OCI-LY7 (cell line): ENCODE measurements around the gene ARHGAP42.

Source experiments
- CTCF ChIP-seq: fragments of 200-600 bp; sonication (generic); conservative IDR thresholded peaks from 2 replicates; pipeline ENCODE4 v1.5.1; 2014; ENCODE audit warnings: mild to moderate bottlenecking, antibody characterized with exemption, low read length, moderate library complexity, mixed read lengths
- EZH2phosphoT487 ChIP-seq: fragments of 200-600 bp; sonication (generic); IDR thresholded peaks from 2 replicates; pipeline ENCODE4 v1.6.1; 2018; ENCODE audit warnings: low read depth, borderline replicate concordance, mild to moderate bottlenecking, mixed run types, antibody characterized with exemption, low read length, moderate library complexity, mixed read lengths

DNA sequence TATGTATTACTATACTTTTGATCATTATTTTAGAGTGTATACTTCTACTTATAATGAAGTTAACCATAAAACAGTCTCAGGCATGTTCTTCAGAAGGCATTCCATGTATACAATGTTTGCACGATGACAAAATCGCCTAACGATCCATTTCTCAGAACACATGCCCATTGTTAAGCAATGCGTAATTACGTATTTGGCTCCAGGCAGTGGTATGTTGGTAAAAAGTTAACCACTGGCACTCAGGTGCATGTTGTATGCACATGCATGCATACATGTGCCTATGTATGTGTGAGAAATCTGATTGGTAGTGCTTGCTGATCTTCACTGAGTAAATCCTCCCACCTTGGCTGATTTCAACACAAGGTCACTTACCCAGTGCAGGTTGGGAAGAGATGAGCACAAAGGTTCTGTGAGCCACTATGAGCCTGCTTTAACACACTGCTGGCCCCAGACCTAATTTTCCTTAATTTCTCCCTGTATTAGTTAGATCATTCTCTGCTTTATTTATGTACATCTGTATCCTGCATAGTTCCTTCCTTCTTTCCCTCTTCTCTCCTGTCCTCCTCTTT lies 164.6 kb downstream of the ARHGAP42 start:
- no peak for TF ChIP-seq CTCF
- TF ChIP-seq EZH2phosphoT487: no peak
